Measurements from ENCODE around the gene SLC25A6.

- no peak for TF ChIP-seq CTCF (IDR thresholded peaks at IDR 0.05)
- TF ChIP-seq EP300 (IDR thresholded peaks at IDR 0.05) = no peak
- TF ChIP-seq POLR2A (IDR thresholded peaks at IDR 0.05) = no peak
Measured at GRCh38 chrX:1389993-1390285, 2.0 kb downstream of the SLC25A6 start.

Measured in tibial nerve (tissue), 4 donors.